Neuronal stem cell (in vitro differentiated cells): ENCODE results near the gene PPP3R2.
A peak's percentile ranks its signal among the peaks of the same experiment; 100 is the strongest.

Experiments used
- DNase-seq: peaks from one replicate; pipeline ENCODE4 v3.0.0-alpha.2; 2013; ENCODE audit warnings: low spot score
- H2AFZ ChIP-seq: one replicate; pipeline ENCODE4 v1.6.1; 2013; ENCODE audit warnings: mild to moderate bottlenecking, low read length, inconsistent platforms
- H2AK5ac ChIP-seq: 2 replicates; pipeline ENCODE4 v1.6.1; 2013; ENCODE audit warnings: low read depth, mild to moderate bottlenecking, inconsistent platforms, low read length, moderate library complexity, mixed read lengths
- H2BK120ac ChIP-seq: 2 replicates; pipeline ENCODE4 v1.6.1; 2013; ENCODE audit warnings: low read depth, mild to moderate bottlenecking, inconsistent platforms, low read length, moderate library complexity, mixed read lengths
- H2BK12ac ChIP-seq: one replicate; pipeline ENCODE4 v1.6.1; 2013; ENCODE audit warnings: low read length, inconsistent platforms
- H2BK15ac ChIP-seq: 2 replicates; pipeline ENCODE4 v1.6.1; 2013; ENCODE audit warnings: mild to moderate bottlenecking, low read length, inconsistent platforms, mixed read lengths
- H2BK5ac ChIP-seq: one replicate; pipeline ENCODE4 v1.6.1; 2013; ENCODE audit warnings: inconsistent platforms, mild to moderate bottlenecking, low read length, moderate library complexity
- H3K14ac ChIP-seq: one replicate; pipeline ENCODE4 v1.6.1; 2013; ENCODE audit warnings: low read length, inconsistent platforms
- H3K18ac ChIP-seq: 2 replicates; pipeline ENCODE4 v1.6.1; 2013; ENCODE audit warnings: low read length, inconsistent platforms
- H3K23ac ChIP-seq: 2 replicates; pipeline ENCODE4 v1.6.1; 2013; ENCODE audit warnings: low read depth, mild to moderate bottlenecking, mixed read lengths, low read length, inconsistent platforms; ENCODE audit not compliant: poor library complexity
- H3K27ac ChIP-seq: replicated peaks from 3 replicates; pipeline ENCODE4 v1.5.1; 2013; ENCODE audit warnings: low read length, inconsistent platforms
- H3K27me3 ChIP-seq, 3 experiments: 2 replicates each; pipeline ENCODE4 v1.6.1; 2013; ENCODE audit warnings: low read length in 3 of 3, mild to moderate bottlenecking in 2 of 3, inconsistent platforms in 1 of 3, low read depth in 1 of 3, mixed read lengths in 1 of 3, moderate library complexity in 1 of 3; ENCODE audit not compliant: control insufficient read depth in 3 of 3, insufficient read depth in 3 of 3
- H3K36me3 ChIP-seq, 2 donors: replicated peaks in 1 of 2; 2 replicates each; pipeline ENCODE4 v1.6.1; 2013; ENCODE audit warnings: low read length in 2 of 2; ENCODE audit not compliant: control insufficient read depth in 2 of 2, insufficient read depth in 2 of 2
- H3K4ac ChIP-seq: 2 replicates; pipeline ENCODE4 v1.6.1; 2013; ENCODE audit warnings: inconsistent platforms, mild to moderate bottlenecking, low read length, moderate library complexity
- H3K4me1 ChIP-seq, 2 donors: 1 replicate in 1 of 2; 2 replicates in 1 of 2; pipeline ENCODE4 v1.6.1; 2013; ENCODE audit warnings: low read length in 2 of 2, low read depth in 1 of 2; ENCODE audit not compliant: control insufficient read depth in 2 of 2, insufficient read depth in 1 of 2
- H3K4me2 ChIP-seq: one replicate; pipeline ENCODE4 v1.6.1; 2013; ENCODE audit warnings: mild to moderate bottlenecking, low read length, inconsistent platforms; ENCODE audit not compliant: insufficient read depth, poor library complexity, severe bottlenecking
- H3K4me3 ChIP-seq, 2 donors: 2 replicates each; pipeline ENCODE4 v1.5.1; 2013; ENCODE audit warnings: low read length in 2 of 2, mild to moderate bottlenecking in 2 of 2, inconsistent platforms in 1 of 2, moderate library complexity in 1 of 2
- H3K79me1 ChIP-seq: one replicate; pipeline ENCODE4 v1.6.1; 2013; ENCODE audit warnings: low read depth, mild to moderate bottlenecking, inconsistent platforms, low read length, moderate library complexity
- H3K9ac ChIP-seq: one replicate; pipeline ENCODE4 v1.6.1; 2013; ENCODE audit warnings: mild to moderate bottlenecking, low read depth, low read length, inconsistent platforms; ENCODE audit not compliant: poor library complexity
- H3K9me3 ChIP-seq, 2 donors: replicated peaks in 1 of 2; 2 replicates each; pipeline versions ENCODE3 to v1.6.1; 2013; ENCODE audit warnings: low read length in 2 of 2, mild to moderate bottlenecking in 2 of 2, inconsistent platforms in 1 of 2, low read depth in 1 of 2, mixed read lengths in 1 of 2, moderate library complexity in 1 of 2; ENCODE audit not compliant: control insufficient read depth in 2 of 2, insufficient read depth in 1 of 2
- H4K8ac ChIP-seq: one replicate; pipeline ENCODE4 v1.6.1; 2013; ENCODE audit warnings: low read depth, mild to moderate bottlenecking, inconsistent platforms, low read length, moderate library complexity
- H4K91ac ChIP-seq: one replicate; pipeline ENCODE4 v1.6.1; 2013; ENCODE audit warnings: low read length, low read depth, mild to moderate bottlenecking, inconsistent platforms; ENCODE audit not compliant: poor library complexity
- WGBS, 2 donors: extraction: QIAGEN DNeasy Blood & Tissue Kit; methylation state at CpG; one replicate each; pipeline ENCODE4 v1.1.7; 2013; ENCODE audit warnings: missing lambda C conversion rate in 2 of 2, mixed read lengths in 1 of 2; ENCODE audit not compliant: insufficient read length in 2 of 2, insufficient replicate concordance in 1 of 2; ENCODE audit errors: extremely low coverage in 2 of 2; 5-methylcytosine and 5-hydroxymethylcytosine counted together

The PPP3R2 gene

GRCh38 chr9:101585740-101586139 is 9.0 kb downstream of the PPP3R2 start:
- no CpG with 5 or more reads among the region's 3 CpGs for WGBS, 2 donors
- H4K8ac ChIP-seq, result no peak overlapping the region

DNA sequence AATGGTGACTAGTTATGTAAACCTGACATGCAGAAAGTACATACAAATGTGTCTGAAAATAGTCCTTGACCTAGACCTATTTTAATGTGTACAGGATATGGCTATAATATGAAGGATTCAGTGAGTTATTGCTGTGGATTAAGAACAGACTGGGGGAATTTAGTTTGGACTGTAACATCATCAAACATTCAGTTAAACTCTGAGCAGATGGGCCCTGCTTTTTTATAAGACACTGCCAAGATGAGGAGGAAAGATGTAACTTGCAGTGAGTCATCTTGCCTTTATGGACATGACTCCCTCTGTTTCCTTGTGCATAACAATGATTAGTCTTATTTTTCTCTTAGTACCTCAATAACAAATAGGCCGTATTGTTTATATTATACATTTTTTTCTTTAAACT is 12.2 kb downstream of the PPP3R2 start:
- Histone ChIP-seq H3K4me1 (peaks cover 2 to 4% of the 10 kb centered on the region in 2 donors), H2BK15ac (no peak overlapping the region), H3K18ac (no peak overlapping the region), H3K4me3 (no peak overlapping the region), H4K91ac (no peak overlapping the region), H3K23ac (no peak overlapping the region), H3K9me3 (no peaks in the 10 kb centered on the region), H3K79me1 (no peaks in the 10 kb centered on the region), H3K9ac (no peak overlapping the region), H2BK120ac (no peak overlapping the region), H2BK12ac (no peak overlapping the region), H2AK5ac (no peak overlapping the region), H3K14ac (no peak overlapping the region), H3K4ac (no peak overlapping the region), H3K4me2 (no peak overlapping the region), H2BK5ac (no peak overlapping the region), H3K36me3 (no peaks in the 10 kb centered on the region), H4K8ac (no peak overlapping the region), H3K27me3 (peaks cover 0 to 3% (median 0%) of the 10 kb centered on the region in 3 experiments), H3K27ac (no peak overlapping the region), H2AFZ (peak overlapping the region; percentile 27)
- DNase-seq, result no peak
- no CpG with 5 or more reads among the region's 1 CpG for WGBS, 2 donors

More at GRCh38 chr9:101585740-101586139, 9.0 kb downstream of the PPP3R2 start:
- Histone ChIP-seq H2AFZ (no peak overlapping the region), H3K4me2 (no peak overlapping the region), H3K79me1 (no peaks in the 10 kb centered on the region), H3K18ac (no peak overlapping the region), H3K9me3 (no peaks in the 10 kb centered on the region), H3K4me1 (no peaks in the 10 kb centered on the region), H3K14ac (no peak overlapping the region), H3K9ac (no peak overlapping the region), H2AK5ac (no peak overlapping the region), H3K23ac (no peak overlapping the region), H2BK15ac (no peak overlapping the region), H3K4me3 (no peak overlapping the region), H2BK120ac (no peak overlapping the region), H4K91ac (no peak overlapping the region), H3K4ac (no peak overlapping the region), H2BK5ac (no peak overlapping the region), H3K36me3 (no peaks in the 10 kb centered on the region), H3K27ac (no peak overlapping the region), H2BK12ac (no peak overlapping the region), H3K27me3 (peaks cover 0 to 3% (median 0%) of the 10 kb centered on the region in 3 experiments)
- no peak for DNase-seq

- H3K4me1 ChIP-seq, result peaks cover 2 to 4% of the 10 kb centered on the region in 2 donors
- H4K91ac ChIP-seq, result no peak overlapping the region
- no peak overlapping the region for H2BK15ac ChIP-seq
- H3K18ac ChIP-seq, result no peak overlapping the region
- no peak overlapping the region for H3K4me3 ChIP-seq
- H3K4me2 ChIP-seq, result no peak overlapping the region
- no peak overlapping the region for H3K4ac ChIP-seq
- no peak overlapping the region for H3K14ac ChIP-seq
- H2AFZ ChIP-seq, result no peak overlapping the region
- H3K27ac ChIP-seq, result no peak overlapping the region
- no peak overlapping the region for H2BK12ac ChIP-seq
- H4K8ac ChIP-seq, result no peak overlapping the region
- H2AK5ac ChIP-seq, result no peak overlapping the region
- H3K23ac ChIP-seq, result no peak overlapping the region
- no peak overlapping the region for H2BK5ac ChIP-seq
- DNase-seq, result no peak
- H2BK120ac ChIP-seq, result no peak overlapping the region
- no peaks in the 10 kb centered on the region for H3K79me1 ChIP-seq
- H3K9me3 ChIP-seq, result no peaks in the 10 kb centered on the region
- peaks cover 0 to 3% (median 0%) of the 10 kb centered on the region in 3 experiments for H3K27me3 ChIP-seq
- no CpG with 5 or more reads among the region's 6 CpGs for WGBS, 2 donors
- no peaks in the 10 kb centered on the region for H3K36me3 ChIP-seq
- no peak overlapping the region for H3K9ac ChIP-seq
Measured at GRCh38 chr9:101579711-101580545, 14.8 kb downstream of the PPP3R2 start.

DNA sequence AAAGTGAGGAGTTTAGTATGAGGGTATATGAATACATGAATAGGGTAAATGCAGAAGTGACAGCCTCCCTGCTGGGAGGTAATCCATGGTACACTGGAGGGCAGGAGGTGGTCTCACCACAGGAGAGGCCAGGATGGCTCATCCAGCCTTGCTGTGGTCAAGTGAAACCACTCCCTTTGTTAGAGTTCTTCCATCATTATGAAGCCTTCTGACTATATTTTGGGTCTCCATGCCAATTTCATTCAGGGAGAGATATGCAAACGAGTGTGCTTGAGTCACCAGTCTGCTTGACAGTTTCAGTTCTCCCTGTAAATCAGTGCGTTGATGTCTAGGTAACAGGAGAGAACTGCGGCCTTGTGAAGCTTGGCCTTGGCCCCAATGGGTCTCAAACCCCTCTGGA is 16.4 kb downstream of the PPP3R2 start:
- Histone ChIP-seq H2AFZ (no peak overlapping the region), H3K9me3 (no peaks in the 10 kb centered on the region), H3K27ac (no peak overlapping the region), H2BK12ac (no peak overlapping the region), H3K23ac (no peak overlapping the region), H2BK15ac (no peak overlapping the region), H3K36me3 (no peaks in the 10 kb centered on the region), H3K4ac (no peak overlapping the region), H4K91ac (no peak overlapping the region), H3K9ac (no peak overlapping the region), H2AK5ac (no peak overlapping the region), H2BK5ac (no peak overlapping the region), H3K4me3 (no peak overlapping the region), H3K18ac (no peak overlapping the region), H2BK120ac (no peak overlapping the region), H4K8ac (no peak overlapping the region), H3K14ac (no peak overlapping the region), H3K79me1 (no peaks in the 10 kb centered on the region), H3K27me3 (no peaks in the 10 kb centered on the region), H3K4me2 (no peak overlapping the region), H3K4me1 (peaks cover 2 to 4% of the 10 kb centered on the region in 2 donors)
- no CpG with 5 or more reads among the region's 3 CpGs for WGBS, 2 donors
- no peak for DNase-seq
